GM23338 (cell line): ENCODE data around the gene STAT6. TPM values are rescaled to one million over a fixed set of nuclear protein-coding genes. Genes with fewer than 3 reads are reported as not detected.

Experiments used
- CREB1 ChIP-seq: fragments of 250-450 bp; sonication (Bioruptor Pico); IDR thresholded peaks from 2 replicates; pipeline ENCODE4 v1.5.0; 2020; ENCODE audit warnings: low read depth, mild to moderate bottlenecking, moderate library complexity
- EZH2phosphoT487 ChIP-seq: fragments of 200-600 bp; sonication (generic); IDR thresholded peaks from one replicate; pipeline ENCODE4 v1.8.1; 2018; ENCODE audit warnings: antibody characterized with exemption; ENCODE audit not compliant: unreplicated experiment
- JUNB ChIP-seq: IDR thresholded peaks from one replicate; pipeline ENCODE4 v1.6.1; 2016; ENCODE audit warnings: antibody characterized with exemption; ENCODE audit not compliant: unreplicated experiment
- NANOG ChIP-seq: IDR thresholded peaks from 2 replicates; pipeline ENCODE4 v1.6.1; 2016; ENCODE audit warnings: antibody characterized with exemption, borderline replicate concordance
- STAT1 ChIP-seq: IDR thresholded peaks from one replicate; pipeline ENCODE4 v1.6.1; 2016; ENCODE audit warnings: antibody characterized with exemption; ENCODE audit not compliant: unreplicated experiment
- polyA plus RNA-seq: library from polyadenylated mRNA; unstranded; fragments of >200 nt; fragmentation: Nextera tagmentation; extraction: Ambion mirVana; gene quantifications from 2 replicates; pipeline ENCODE4 v1.2.1, GENCODE V29; 2016
- total RNA-seq: library from RNA; depleted of rRNA; stranded (reverse); fragments of >200 nt; shearing (Covaris generic); gene quantifications from 2 replicates; pipeline ENCODE4 v1.2.3, GENCODE V29; 2014
- TF ChIP-seq, protein P1 (sequence below): fragments of 250-450 bp; sonication (Bioruptor Pico); IDR thresholded peaks from 2 replicates; pipeline ENCODE4 v1.5.0; 2020; ENCODE audit warnings: mild to moderate bottlenecking, moderate library complexity
- TF ChIP-seq, protein P2 (sequence below), 2 experiments: fragments of 200-600 bp in 1 of 2; sonication (generic) in 1 of 2; conservative IDR thresholded peaks; 2 replicates each; pipeline versions ENCODE4 v1.5.1 to v1.6.1; 2016 to 2017; ENCODE audit warnings: antibody characterized with exemption in 2 of 2, low read depth in 2 of 2, mild to moderate bottlenecking in 2 of 2, moderate library complexity in 1 of 2

Gene STAT6
- total and polyA plus RNA-seq, 2 experiments from 2014 or later = 14.3 to 28.1 TPM

DNA sequence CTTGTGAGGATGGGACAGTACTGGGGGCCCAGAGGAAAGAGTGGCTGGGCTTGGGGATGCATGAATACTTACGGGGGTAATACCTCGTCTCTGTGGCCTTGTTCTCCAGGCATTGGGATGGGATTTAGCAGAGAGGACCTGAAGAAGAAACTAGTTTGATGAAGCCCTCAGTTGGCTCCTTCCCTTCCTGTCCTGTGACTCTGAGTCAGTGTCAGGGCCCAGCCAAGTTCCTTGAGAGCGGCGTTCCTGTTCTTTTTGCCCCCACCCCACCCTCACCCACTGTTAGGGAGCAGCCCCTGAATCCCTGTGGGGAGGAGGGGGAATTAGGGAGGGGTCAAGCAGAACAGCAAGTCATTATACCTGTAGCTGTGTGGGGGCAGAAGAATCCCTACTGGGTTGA lies 41.5 kb upstream of the STAT6 start (continued):
- TF ChIP-seq, protein P1, sequence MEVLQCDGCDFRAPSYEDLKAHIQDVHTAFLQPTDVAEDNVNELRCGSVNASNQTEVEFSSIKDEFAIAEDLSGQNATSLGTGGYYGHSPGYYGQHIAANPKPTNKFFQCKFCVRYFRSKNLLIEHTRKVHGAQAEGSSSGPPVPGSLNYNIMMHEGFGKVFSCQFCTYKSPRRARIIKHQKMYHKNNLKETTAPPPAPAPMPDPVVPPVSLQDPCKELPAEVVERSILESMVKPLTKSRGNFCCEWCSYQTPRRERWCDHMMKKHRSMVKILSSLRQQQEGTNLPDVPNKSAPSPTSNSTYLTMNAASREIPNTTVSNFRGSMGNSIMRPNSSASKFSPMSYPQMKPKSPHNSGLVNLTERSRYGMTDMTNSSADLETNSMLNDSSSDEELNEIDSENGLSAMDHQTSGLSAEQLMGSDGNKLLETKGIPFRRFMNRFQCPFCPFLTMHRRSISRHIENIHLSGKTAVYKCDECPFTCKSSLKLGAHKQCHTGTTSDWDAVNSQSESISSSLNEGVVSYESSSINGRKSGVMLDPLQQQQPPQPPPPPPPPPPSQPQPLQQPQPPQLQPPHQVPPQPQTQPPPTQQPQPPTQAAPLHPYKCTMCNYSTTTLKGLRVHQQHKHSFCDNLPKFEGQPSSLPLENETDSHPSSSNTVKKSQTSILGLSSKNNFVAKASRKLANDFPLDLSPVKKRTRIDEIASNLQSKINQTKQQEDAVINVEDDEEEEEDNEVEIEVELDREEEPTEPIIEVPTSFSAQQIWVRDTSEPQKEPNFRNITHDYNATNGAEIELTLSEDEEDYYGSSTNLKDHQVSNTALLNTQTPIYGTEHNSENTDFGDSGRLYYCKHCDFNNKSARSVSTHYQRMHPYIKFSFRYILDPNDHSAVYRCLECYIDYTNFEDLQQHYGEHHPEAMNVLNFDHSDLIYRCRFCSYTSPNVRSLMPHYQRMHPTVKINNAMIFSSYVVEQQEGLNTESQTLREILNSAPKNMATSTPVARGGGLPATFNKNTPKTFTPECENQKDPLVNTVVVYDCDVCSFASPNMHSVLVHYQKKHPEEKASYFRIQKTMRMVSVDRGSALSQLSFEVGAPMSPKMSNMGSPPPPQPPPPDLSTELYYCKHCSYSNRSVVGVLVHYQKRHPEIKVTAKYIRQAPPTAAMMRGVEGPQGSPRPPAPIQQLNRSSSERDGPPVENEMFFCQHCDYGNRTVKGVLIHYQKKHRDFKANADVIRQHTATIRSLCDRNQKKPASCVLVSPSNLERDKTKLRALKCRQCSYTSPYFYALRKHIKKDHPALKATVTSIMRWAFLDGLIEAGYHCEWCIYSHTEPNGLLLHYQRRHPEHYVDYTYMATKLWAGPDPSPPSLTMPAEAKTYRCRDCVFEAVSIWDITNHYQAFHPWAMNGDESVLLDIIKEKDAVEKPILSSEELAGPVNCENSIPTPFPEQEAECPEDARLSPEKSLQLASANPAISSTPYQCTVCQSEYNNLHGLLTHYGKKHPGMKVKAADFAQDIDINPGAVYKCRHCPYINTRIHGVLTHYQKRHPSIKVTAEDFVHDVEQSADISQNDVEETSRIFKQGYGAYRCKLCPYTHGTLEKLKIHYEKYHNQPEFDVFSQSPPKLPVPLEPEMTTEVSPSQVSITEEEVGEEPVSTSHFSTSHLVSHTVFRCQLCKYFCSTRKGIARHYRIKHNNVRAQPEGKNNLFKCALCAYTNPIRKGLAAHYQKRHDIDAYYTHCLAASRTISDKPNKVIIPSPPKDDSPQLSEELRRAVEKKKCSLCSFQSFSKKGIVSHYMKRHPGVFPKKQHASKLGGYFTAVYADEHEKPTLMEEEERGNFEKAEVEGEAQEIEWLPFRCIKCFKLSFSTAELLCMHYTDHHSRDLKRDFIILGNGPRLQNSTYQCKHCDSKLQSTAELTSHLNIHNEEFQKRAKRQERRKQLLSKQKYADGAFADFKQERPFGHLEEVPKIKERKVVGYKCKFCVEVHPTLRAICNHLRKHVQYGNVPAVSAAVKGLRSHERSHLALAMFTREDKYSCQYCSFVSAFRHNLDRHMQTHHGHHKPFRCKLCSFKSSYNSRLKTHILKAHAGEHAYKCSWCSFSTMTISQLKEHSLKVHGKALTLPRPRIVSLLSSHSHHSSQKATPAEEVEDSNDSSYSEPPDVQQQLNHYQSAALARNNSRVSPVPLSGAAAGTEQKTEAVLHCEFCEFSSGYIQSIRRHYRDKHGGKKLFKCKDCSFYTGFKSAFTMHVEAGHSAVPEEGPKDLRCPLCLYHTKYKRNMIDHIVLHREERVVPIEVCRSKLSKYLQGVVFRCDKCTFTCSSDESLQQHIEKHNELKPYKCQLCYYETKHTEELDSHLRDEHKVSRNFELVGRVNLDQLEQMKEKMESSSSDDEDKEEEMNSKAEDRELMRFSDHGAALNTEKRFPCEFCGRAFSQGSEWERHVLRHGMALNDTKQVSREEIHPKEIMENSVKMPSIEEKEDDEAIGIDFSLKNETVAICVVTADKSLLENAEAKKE (CRISPR knock-in tag) = no peak
- no peak for TF ChIP-seq CREB1 (CRISPR knock-in tag)
- TF ChIP-seq JUNB = no peak
- TF ChIP-seq NANOG = no peak
- TF ChIP-seq STAT1 = no peak
- TF ChIP-seq EZH2phosphoT487 = no peak
- TF ChIP-seq, protein P2, sequence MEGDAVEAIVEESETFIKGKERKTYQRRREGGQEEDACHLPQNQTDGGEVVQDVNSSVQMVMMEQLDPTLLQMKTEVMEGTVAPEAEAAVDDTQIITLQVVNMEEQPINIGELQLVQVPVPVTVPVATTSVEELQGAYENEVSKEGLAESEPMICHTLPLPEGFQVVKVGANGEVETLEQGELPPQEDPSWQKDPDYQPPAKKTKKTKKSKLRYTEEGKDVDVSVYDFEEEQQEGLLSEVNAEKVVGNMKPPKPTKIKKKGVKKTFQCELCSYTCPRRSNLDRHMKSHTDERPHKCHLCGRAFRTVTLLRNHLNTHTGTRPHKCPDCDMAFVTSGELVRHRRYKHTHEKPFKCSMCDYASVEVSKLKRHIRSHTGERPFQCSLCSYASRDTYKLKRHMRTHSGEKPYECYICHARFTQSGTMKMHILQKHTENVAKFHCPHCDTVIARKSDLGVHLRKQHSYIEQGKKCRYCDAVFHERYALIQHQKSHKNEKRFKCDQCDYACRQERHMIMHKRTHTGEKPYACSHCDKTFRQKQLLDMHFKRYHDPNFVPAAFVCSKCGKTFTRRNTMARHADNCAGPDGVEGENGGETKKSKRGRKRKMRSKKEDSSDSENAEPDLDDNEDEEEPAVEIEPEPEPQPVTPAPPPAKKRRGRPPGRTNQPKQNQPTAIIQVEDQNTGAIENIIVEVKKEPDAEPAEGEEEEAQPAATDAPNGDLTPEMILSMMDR (conservative IDR thresholded peaks at IDR 0.05; ENCODE audit: low read depth in 2 of 2) = no peak
